ENCODE results near the gene CEP41. TPM values are rescaled to one million over a fixed set of nuclear protein-coding genes. Genes with fewer than 3 reads are reported as not detected.

CEP41 gene
- total RNA-seq, 2 donors from 2014 or later: 6.9 to 8.3 TPM

- H3K27me3 ChIP-seq: no peaks in the 10 kb centered on the region
- TF ChIP-seq CTCF (IDR thresholded peaks at IDR 0.05): no peak
- no peak for TF ChIP-seq POLR2A (IDR thresholded peaks at IDR 0.05)
- intact Hi-C loops (cut with DNase I): no loop called here
- no peaks in the 10 kb centered on the region for H3K36me3 ChIP-seq (replicated peaks in 1 of 2; ENCODE audit: insufficient read depth in 1 of 2, low read depth in 2 of 2)
- 62 to 76% methylated on average over 4 of the region's 4 CpGs for WGBS, 2 donors
- H3K4me3 ChIP-seq: no peak overlapping the region
- DNase-seq (no peak), ATAC-seq (no peak)
- no peak overlapping the region for H3K27ac ChIP-seq
- H3K9me3 ChIP-seq: no peaks in the 10 kb centered on the region
- H3K4me1 ChIP-seq: peaks cover 1% of the 10 kb centered on the region
Observed at GRCh38 chr7:130425796-130426195, 15.0 kb downstream of the CEP41 start.

GRCh38 chr7:130423501-130424037 is 17.2 kb downstream of the CEP41 start:
- no peak overlapping the region for H3K27ac ChIP-seq
- intact Hi-C loops (cut with DNase I): no loop called here
- no peaks in the 10 kb centered on the region for H3K36me3 ChIP-seq (replicated peaks in 1 of 2; ENCODE audit: insufficient read depth in 1 of 2, low read depth in 2 of 2)
- no peaks in the 10 kb centered on the region for H3K27me3 ChIP-seq
- ATAC-seq (no peak), DNase-seq (no peak)
- H3K4me3 ChIP-seq: no peak overlapping the region
- no peaks in the 10 kb centered on the region for H3K9me3 ChIP-seq
- TF ChIP-seq CTCF (IDR thresholded peaks at IDR 0.05) (no peak), POLR2A (IDR thresholded peaks at IDR 0.05) (no peak)
- WGBS, 2 donors: 88 to 90% methylated on average over 3 of the region's 3 CpGs
- no peaks in the 10 kb centered on the region for H3K4me1 ChIP-seq

- no peak for TF ChIP-seq POLR2A (IDR thresholded peaks at IDR 0.05)
- TF ChIP-seq CTCF (IDR thresholded peaks at IDR 0.05): no peak
- Histone ChIP-seq H3K36me3 (replicated peaks in 1 of 2; ENCODE audit: insufficient read depth in 1 of 2, low read depth in 2 of 2) (no peaks in the 10 kb centered on the region), H3K4me3 (no peak overlapping the region), H3K27ac (no peak overlapping the region), H3K27me3 (no peaks in the 10 kb centered on the region), H3K9me3 (no peaks in the 10 kb centered on the region), H3K4me1 (no peaks in the 10 kb centered on the region)
- 42 to 67% methylated on average over 2 of the region's 2 CpGs for WGBS, 2 donors
- no peak for DNase-seq
- intact Hi-C loops (cut with DNase I): no loop called here
- ATAC-seq: no peak
Observed at GRCh38 chr7:130421684-130422083, 19.1 kb downstream of the CEP41 start.

- Histone ChIP-seq H3K27me3 (no peaks in the 10 kb centered on the region), H3K27ac (no peak overlapping the region), H3K36me3 (replicated peaks in 1 of 2; ENCODE audit: insufficient read depth in 1 of 2, low read depth in 2 of 2) (no peaks in the 10 kb centered on the region), H3K4me1 (no peaks in the 10 kb centered on the region), H3K9me3 (no peaks in the 10 kb centered on the region), H3K4me3 (no peak overlapping the region)
- TF ChIP-seq CTCF (IDR thresholded peaks at IDR 0.05) (no peak), POLR2A (IDR thresholded peaks at IDR 0.05) (no peak)
- WGBS, 2 donors: 90 to 92% methylated on average over 4 of the region's 4 CpGs
- no peak for ATAC-seq
- no peak for DNase-seq
- intact Hi-C loops (cut with DNase I): no loop called here
Observed at GRCh38 chr7:130420943-130421578, 19.8 kb downstream of the CEP41 start.

- no peaks in the 10 kb centered on the region for H3K4me1 ChIP-seq
- no peaks in the 10 kb centered on the region for H3K9me3 ChIP-seq
- H3K36me3 ChIP-seq (replicated peaks in 1 of 2; ENCODE audit: insufficient read depth in 1 of 2, low read depth in 2 of 2): no peaks in the 10 kb centered on the region
- no peak overlapping the region for H3K4me3 ChIP-seq
- DNase-seq (no peak), ATAC-seq (no peak)
- no peak for TF ChIP-seq CTCF (IDR thresholded peaks at IDR 0.05)
- TF ChIP-seq POLR2A (IDR thresholded peaks at IDR 0.05): no peak
- no peaks in the 10 kb centered on the region for H3K27me3 ChIP-seq
- intact Hi-C loops (cut with DNase I): no loop called here
- 85% methylated on average over 5 of the region's 5 CpGs for WGBS, 2 donors
- H3K27ac ChIP-seq: no peak overlapping the region
Observed at GRCh38 chr7:130419658-130420057, 21.2 kb downstream of the CEP41 start.

Measured in body of pancreas (tissue), 4 donors.